ENCODE measurements around the gene NAT14. TPM values are rescaled to one million over a fixed set of nuclear protein-coding genes. Genes with fewer than 3 reads are reported as not detected.
A peak's percentile ranks its signal among the peaks of the same experiment; 100 is the strongest.

NAT14 gene
- total RNA-seq, 1 experiment from 2014 or later = 17.5 TPM

GRCh38 chr19:55493052-55493644, 8.2 kb downstream of the NAT14 start:
- Histone ChIP-seq H3K79me2 (ENCODE audit: low read length) (no peaks in the 10 kb centered on the region), H3K4me3 (ENCODE audit: low read length) (no peak overlapping the region), H3K27me3 (ENCODE audit: low read length) (no peaks in the 10 kb centered on the region), H3K4me1 (ENCODE audit: insufficient read depth, low read length) (peaks cover 4% of the 10 kb centered on the region; the same call in 1 of the 2 replicates), H4K20me1 (ENCODE audit: low read length) (no peaks in the 10 kb centered on the region), H3K9me3 (ENCODE audit: low read length) (no peaks in the 10 kb centered on the region), H2AFZ (ENCODE audit: low read length) (no peak overlapping the region), H3K36me3 (ENCODE audit: low read depth, low read length) (no peaks in the 10 kb centered on the region), H3K9me2 (replicated peaks; ENCODE audit: low read length) (no peaks in the 10 kb centered on the region), H3F3A (ENCODE audit: low read length, unreplicated experiment) (no peaks in the 10 kb centered on the region), H3K27ac (ENCODE audit: low read length) (no peak overlapping the region), H3K9ac (ENCODE audit: low read length) (no peak overlapping the region), H3K4me2 (ENCODE audit: low read length) (no peak overlapping the region)
- no TSS peak for BruUV-seq (replicated peaks)
- intact Hi-C loops (cut with micrococcal nuclease) = no loop called here
- ATAC-seq (no peak), DNase-seq (no peak)
- ChIA-PET CTCF (no interaction called here), POLR2A (ENCODE audit: unreplicated experiment) (interaction anchor here (0.6 kb wide), 1 partner anchor 12 kb away, joined by 3 read pairs; no protein-coding TSS in a partner anchor)
- TF ChIP-seq EZH2 (IDR thresholded peaks at IDR 0.05; ENCODE audit: low read length, unreplicated experiment) = no peak
- TF ChIP-seq CTCF (conservative IDR thresholded peaks at IDR 0.05; ENCODE audit: low read depth, low read length) = no peak
- no peak for TF ChIP-seq EZH2phosphoT487 (IDR thresholded peaks at IDR 0.05; ENCODE audit: borderline replicate concordance, low read length)

GRCh38 chr19:55493645-55494171, 8.7 kb downstream of the NAT14 start:
- no peaks in the 10 kb centered on the region for H3K9me2 ChIP-seq (replicated peaks; ENCODE audit: low read length)
- H3K36me3 ChIP-seq (ENCODE audit: low read depth, low read length) = no peaks in the 10 kb centered on the region
- DNase-seq (no peak), ATAC-seq (no peak)
- H3K27me3 ChIP-seq (ENCODE audit: low read length) = no peaks in the 10 kb centered on the region
- H3F3A ChIP-seq (ENCODE audit: low read length, unreplicated experiment) = no peaks in the 10 kb centered on the region
- BruUV-seq (replicated peaks) = no TSS peak
- ChIA-PET POLR2A (ENCODE audit: unreplicated experiment) (no interaction called here), CTCF (no interaction called here)
- intact Hi-C loops (cut with micrococcal nuclease) = no loop called here
- H3K79me2 ChIP-seq (ENCODE audit: low read length) = no peaks in the 10 kb centered on the region
- no peak overlapping the region for H3K4me2 ChIP-seq (ENCODE audit: low read length)
- TF ChIP-seq EZH2phosphoT487 (IDR thresholded peaks at IDR 0.05; ENCODE audit: borderline replicate concordance, low read length) = no peak
- TF ChIP-seq EZH2 (IDR thresholded peaks at IDR 0.05; ENCODE audit: low read length, unreplicated experiment) = no peak
- TF ChIP-seq CTCF (conservative IDR thresholded peaks at IDR 0.05; ENCODE audit: low read depth, low read length) = no peak
- no peak overlapping the region for H3K9ac ChIP-seq (ENCODE audit: low read length)
- H2AFZ ChIP-seq (ENCODE audit: low read length) = 0 out of 2 replicates have a peak overlapping the region, but pooled peaks have one; percentile 34
- H3K4me1 ChIP-seq (ENCODE audit: insufficient read depth, low read length) = no peaks in the 10 kb centered on the region
- no peaks in the 10 kb centered on the region for H3K9me3 ChIP-seq (ENCODE audit: low read length)
- no peak overlapping the region for H3K27ac ChIP-seq (ENCODE audit: low read length)
- no peak overlapping the region for H3K4me3 ChIP-seq (ENCODE audit: low read length)
- H4K20me1 ChIP-seq (ENCODE audit: low read length) = no peaks in the 10 kb centered on the region

- no peaks in the 10 kb centered on the region for H3K9me3 ChIP-seq (ENCODE audit: low read length)
- no peak overlapping the region for H3K9ac ChIP-seq (ENCODE audit: low read length)
- no TSS peak for BruUV-seq (replicated peaks)
- no peaks in the 10 kb centered on the region for H3K36me3 ChIP-seq (ENCODE audit: low read depth, low read length)
- H3K79me2 ChIP-seq (ENCODE audit: low read length) = no peaks in the 10 kb centered on the region
- POLR2A ChIA-PET (ENCODE audit: unreplicated experiment) = no interaction called here
- no peak for ATAC-seq
- H3K27ac ChIP-seq (ENCODE audit: low read length) = no peak overlapping the region
- CTCF ChIA-PET = interaction anchor here (1.0 kb wide), 1 partner anchor 9 kb away, joined by 5 read pairs; no protein-coding TSS in a partner anchor
- no peaks in the 10 kb centered on the region for H3K4me1 ChIP-seq (ENCODE audit: insufficient read depth, low read length)
- intact Hi-C loops (cut with micrococcal nuclease) = no loop called here
- no peaks in the 10 kb centered on the region for H3K9me2 ChIP-seq (replicated peaks; ENCODE audit: low read length)
- no peaks in the 10 kb centered on the region for H3K27me3 ChIP-seq (ENCODE audit: low read length)
- no peaks in the 10 kb centered on the region for H3F3A ChIP-seq (ENCODE audit: low read length, unreplicated experiment)
- no peak for TF ChIP-seq CTCF (conservative IDR thresholded peaks at IDR 0.05; ENCODE audit: low read depth, low read length)
- no peak for TF ChIP-seq EZH2phosphoT487 (IDR thresholded peaks at IDR 0.05; ENCODE audit: borderline replicate concordance, low read length)
- TF ChIP-seq EZH2 (IDR thresholded peaks at IDR 0.05; ENCODE audit: low read length, unreplicated experiment) = no peak
- H2AFZ ChIP-seq (ENCODE audit: low read length) = peak overlapping the region; percentile 34; the same call in 1 of the 2 replicates
- H4K20me1 ChIP-seq (ENCODE audit: low read length) = no peaks in the 10 kb centered on the region
- no peak overlapping the region for H3K4me2 ChIP-seq (ENCODE audit: low read length)
- no peak overlapping the region for H3K4me3 ChIP-seq (ENCODE audit: low read length)
- DNase-seq = no peak
Observed at GRCh38 chr19:55494172-55494761, 9.3 kb downstream of the NAT14 start.

All from PC-3 (cell line).